Stimulated activated CD4-positive, alpha-beta T cell treated with anti-CD3 and anti-CD28 coated beads, Interleukin-2, amount 100 ng/mL, for 4 hours (primary cell): Measurements from ENCODE around the gene RAB3C.
"Not testable (repeated sequence)": the region's sequence is repeated elsewhere in the genome, so short reads cannot be mapped to it uniquely, and the experiment has no call there.

Source experiments
- DNase-seq: peaks from one replicate; pipeline ENCODE4 v3.0.0-alpha.2; 2020; ENCODE audit warnings: low read depth

The RAB3C gene

DNA sequence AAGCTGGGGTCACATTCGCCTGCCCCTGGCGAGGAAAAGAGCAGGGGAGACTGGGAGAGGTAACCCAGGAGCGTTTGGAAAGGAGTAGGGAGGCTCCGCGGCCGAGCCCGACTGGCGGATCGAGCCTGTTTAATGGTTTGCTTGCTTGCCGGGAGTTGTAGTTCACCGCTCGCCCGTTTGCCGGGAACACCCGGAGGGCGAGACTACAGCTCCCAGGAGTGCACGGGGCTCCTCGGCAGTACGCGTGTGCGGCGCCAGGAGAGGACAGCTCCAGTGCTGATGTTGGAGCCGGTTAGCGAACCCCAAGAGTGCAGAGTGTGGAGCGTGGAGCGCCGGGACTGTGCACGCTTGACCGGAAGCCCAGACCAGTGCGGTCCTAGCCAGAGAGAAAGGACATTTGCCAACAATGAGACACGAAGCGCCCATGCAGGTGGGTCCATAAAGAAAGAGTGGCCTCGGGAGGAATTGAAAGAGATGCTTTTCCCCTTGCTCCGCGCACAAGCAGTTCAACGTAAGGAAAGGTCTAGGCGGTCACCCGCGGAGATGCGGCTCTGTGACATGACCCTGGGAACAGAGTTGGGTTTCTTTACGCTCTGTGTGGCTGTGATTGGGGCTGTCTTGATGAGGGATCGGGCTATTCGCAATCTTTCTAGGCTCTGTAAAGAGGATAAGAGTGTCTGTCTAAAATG is at the start of gene RAB3C:
RAB3C (plus strand) TSS at position 273 of the 689 bp plus-strand sequence; CDS start at position 407, 134 bp downstream.
- no peak for DNase-seq

GRCh38 chr5:58541935-58542334 is 40.9 kb upstream of the RAB3C start:
- not testable (repeated sequence) for DNase-seq

- no peak for DNase-seq
Observed at GRCh38 chr5:58542709-58543108, 40.2 kb upstream of the RAB3C start.

DNA sequence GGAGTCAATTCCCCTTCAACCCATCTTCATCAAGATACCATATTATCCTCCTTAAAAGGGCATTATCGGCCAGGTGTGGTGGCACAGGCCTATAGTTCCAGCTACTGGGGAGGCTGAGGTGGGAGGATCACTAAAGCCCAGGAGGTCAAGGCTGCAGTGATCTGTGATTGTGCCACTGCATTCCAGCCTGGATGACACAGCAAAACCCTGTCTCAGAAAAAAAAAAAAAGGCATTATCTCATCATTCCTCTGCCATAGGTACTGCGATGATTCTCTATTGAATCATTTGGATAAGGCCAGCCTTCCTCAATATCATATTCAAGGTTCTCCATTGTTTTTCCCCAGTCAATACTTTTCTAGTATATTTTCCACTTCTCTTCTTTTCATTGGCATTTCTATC is 39.2 kb upstream of the RAB3C start:
- DNase-seq, result no peak

- DNase-seq, result no peak
Observed at GRCh38 chr5:58544195-58544594, 38.7 kb upstream of the RAB3C start.

DNA sequence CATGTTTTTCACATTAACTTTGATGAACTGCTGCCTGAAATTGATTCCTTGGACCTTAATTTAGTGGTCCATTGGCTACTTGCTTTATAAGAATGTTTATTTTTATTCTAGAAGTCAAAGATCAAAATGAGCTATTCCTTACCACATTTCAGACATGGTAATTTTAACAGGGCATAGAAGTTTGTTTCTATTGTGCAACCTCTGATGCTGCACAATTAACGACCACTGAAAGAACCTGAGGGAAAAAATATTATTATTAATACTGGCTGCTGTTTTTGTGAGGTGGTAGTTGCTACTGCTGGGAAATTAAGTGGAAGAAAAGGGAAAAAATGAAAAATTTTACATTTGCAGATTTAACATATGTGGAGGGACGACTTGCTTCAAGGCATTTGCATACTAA is 37.9 kb upstream of the RAB3C start:
- DNase-seq, result no peak

DNA sequence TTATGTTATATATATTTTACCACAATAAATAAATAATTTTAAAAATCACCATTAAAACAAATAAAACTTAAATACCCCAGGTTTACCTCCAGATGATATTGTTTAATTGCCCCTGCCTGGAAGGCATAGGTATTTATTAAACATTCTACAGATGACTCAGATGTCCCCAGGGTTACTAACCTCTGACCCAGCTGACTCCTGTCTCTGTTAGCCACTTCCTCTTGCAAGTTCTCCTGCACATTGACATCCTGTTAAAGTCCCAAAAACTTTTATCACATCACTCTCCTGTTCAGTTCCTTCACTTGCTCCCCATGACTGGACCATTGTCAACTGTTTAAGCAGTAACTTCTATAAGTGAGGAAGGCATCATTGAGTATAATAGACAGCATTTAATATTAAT is 37.0 kb upstream of the RAB3C start:
- DNase-seq, result no peak

DNA sequence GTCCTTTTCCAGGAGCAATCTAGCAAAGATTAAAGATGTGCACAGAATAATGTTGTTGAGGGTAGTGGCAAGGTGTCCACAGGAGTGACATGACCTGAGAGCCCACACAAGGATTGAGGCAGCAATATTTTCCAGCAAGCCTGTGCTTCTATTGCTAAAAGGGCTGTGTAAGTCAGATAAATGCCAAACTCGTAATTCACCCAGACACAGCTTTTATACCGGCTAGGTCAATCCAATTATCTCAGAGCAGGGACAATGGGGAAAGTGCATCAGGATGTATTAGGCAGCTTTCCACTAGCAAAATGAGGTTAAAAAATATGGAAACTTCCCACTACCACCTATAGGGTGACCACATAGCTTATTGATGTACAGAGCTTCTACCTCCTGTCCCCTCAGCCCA is 34.8 kb upstream of the RAB3C start:
- DNase-seq, result no peak

DNA sequence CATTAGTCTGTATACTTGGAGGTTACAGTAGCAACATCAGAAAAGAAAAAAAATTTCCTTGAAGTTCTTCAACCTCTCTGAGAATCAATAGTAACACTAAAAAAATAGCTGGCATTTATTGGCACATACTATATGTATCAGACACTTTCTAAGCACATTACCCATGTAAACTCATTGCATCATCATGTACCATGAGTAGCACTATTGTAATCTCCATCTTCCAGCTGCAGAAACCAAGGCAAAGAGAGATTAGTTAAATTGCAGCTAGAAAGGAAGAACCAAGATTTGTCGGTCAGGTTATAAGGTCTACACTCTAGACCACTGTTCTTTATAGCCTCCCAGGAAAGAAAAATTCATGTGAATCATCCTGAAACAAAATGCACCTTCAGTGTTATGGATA is 31.4 kb upstream of the RAB3C start:
- no peak for DNase-seq

DNA sequence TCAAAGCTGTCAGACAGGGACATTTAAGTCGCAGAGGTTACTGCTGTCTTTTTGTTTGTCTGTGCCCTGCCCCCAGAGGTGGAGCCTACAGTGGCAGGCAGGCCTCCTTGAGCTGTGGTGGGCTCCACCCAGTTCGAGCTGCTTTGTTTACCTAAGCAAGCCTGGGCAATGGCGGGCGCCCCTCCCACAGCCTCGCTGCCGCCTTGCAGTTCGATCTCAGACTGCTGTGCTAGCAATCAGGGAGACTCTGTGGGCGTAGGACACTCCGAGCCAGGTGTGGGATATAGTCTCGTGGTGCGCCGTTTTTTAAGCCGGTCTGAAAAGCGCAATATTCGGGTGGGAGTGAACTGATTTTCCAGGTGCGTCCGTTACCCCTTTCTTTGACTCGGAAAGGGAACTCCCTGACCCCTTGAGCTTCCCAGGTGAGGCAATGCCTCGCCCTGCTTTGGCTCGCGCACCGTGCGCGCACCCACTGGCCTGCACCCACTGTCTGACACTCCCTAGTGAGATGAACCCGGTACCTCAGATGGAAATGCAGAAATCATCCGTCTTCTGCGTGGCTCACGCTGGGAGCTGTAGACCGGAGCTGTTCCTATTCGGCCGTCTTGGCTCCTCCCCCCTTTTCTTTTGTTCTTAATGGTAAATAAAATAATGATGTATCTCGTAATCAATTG is 25.1 kb upstream of the RAB3C start:
- DNase-seq, result not testable (repeated sequence)

- not testable (repeated sequence) for DNase-seq
Observed at GRCh38 chr5:58563016-58563700, 19.7 kb upstream of the RAB3C start.

GRCh38 chr5:58564043-58564832 is 18.6 kb upstream of the RAB3C start:
- DNase-seq, result not testable (repeated sequence)

- no peak for DNase-seq
Observed at GRCh38 chr5:58565033-58565432, 17.8 kb upstream of the RAB3C start.

DNA sequence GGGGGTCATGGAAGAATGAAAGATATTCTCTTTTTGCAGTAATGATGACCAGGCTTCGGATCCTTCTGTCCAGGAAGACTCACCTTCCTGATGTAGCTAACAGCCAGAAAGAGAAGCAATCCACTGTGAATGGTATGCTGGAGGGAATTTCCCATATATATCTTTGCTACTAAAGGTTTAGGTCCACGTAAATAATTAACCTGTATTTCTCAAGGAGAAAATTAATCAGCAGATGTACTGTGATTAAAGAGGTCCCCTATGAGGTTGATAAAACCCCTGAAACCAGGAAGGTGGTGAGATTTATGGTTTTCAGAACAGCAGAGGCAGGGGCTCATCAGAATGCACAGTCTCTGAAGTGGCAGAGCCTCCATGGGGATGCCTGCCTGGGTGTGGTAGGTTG is 11.4 kb upstream of the RAB3C start:
- DNase-seq, result no peak

DNA sequence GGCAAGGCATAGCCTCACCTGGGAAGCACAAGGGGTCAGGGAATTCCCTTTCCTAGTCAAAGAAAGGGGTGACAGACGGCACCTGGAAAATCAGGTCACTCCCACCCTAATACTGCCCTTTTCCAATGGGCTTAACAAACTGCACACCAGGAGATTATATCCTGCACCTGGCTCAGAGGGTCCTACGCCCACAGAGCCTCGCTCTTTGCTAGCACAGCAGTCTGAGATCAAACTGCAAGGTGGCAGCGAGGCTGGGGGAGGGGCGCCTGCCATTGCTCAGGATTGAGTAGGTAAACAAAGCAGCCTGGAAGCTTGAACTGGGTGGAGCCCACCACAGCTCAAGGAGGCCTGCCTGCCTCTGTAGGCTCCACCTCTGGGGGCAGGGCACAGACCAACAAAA is 9.9 kb upstream of the RAB3C start:
- DNase-seq, result not testable (repeated sequence)

DNA sequence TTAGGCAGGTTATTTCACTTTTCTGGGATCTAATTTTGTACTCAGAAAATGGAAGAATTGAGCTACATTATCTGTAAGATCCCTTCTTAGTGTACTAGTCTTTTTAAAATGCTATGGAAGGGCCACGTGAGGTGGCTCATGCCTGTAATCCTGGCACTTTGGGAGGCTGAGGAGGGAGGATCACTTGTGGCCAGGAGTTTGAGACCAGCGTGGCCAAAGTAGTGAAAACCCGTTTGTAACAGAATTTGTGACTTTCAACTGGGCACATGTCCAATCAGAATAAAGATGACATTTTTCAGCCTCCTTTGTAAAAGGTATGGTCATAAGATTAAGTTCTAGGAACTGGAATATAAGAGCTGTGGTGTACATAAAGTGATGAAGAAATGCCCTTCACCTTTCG is 3.1 kb upstream of the RAB3C start:
- DNase-seq, result no peak

- DNase-seq, result no peak
Observed at GRCh38 chr5:58582019-58582802, 664 bp upstream of the RAB3C start.

GRCh38 chr5:58595952-58596351 is 13.1 kb downstream of the RAB3C start:
- DNase-seq, result no peak

DNA sequence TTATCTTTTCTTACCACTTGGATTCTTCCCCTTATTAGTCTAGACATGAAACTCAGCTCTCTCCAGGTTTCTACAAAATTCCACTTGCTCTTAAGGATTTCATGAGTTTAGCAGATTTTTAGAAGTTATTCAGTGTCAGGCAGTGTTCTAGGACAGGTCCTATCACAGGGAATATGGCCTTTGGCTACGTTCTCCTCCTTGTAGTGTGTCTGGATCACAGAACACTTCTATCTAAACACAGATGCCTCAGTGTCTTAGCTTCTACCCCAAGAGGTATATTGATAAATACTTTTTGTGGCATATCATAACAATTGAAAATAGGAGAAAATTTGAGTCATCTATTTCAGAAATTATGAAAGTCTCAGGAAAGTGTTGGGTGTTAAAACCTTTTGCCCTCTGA is 15.6 kb downstream of the RAB3C start:
- no peak for DNase-seq

DNA sequence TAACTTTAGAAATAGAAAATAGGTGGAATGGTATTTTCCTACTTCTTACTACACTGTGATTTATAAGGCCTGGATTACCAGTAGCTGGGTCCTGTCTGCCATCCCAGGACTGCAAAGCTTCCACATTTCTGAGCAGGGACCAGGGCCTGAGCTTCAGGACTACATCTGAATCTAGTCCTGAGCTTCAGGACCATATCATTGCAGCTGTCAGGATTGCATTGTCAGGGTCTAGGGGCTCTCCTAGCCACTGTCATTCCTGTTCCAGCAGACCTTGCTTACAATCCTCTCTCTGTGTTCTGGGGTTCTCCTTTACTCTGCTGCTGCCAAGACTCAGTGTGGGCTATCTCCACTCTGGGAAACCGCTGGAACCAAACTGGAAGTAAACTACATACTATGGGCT is 16.3 kb downstream of the RAB3C start:
- no peak for DNase-seq

DNA sequence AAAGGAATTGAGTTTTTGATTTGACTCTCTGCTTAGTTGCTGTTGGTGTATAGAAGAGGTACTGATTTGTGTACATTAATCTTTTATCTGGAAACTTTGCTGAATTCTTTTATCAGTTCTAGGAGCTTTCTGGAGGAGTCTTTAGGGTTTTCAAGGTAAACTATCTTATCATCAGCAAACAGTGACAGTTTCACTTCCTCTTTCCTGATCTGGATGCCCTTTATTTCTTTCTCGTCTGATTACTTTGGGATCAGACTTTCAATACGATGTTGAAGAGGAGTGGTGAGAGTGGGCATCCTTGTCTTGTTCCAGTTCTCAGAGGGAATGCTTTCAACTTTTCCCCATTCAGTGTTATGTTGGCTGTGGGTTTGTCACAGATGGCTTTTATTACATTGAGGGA is 17.7 kb downstream of the RAB3C start:
- DNase-seq, result not testable (repeated sequence)

DNA sequence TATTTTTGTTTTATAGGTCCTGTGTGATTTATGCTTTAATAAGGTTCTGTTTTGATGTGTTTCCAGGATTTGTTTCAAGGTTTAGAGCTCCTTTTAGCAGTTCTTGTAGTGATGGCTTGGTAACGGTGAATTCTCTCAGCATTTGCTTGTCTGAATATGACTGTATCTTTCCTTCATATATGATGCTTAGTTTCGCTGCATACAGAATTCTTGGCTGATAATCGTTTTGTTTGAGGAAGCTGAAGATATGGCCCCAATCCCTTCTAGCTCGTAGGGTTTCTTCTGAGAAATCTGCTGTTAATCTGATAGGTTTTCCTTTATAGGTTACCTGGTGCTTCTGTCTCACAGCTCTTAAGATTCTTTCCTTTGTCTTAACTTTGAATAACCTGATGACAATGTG is 20.0 kb downstream of the RAB3C start:
- DNase-seq, result not testable (repeated sequence)
